Lower lobe of right lung (tissue), 2 donors: Measurements from ENCODE around the gene DEPP1. TPM values are rescaled to one million over a fixed set of nuclear protein-coding genes. Genes with fewer than 3 reads are reported as not detected.
A peak's percentile ranks its signal among the peaks of the same experiment; 100 is the strongest.

ENCODE experiments used
- ATAC-seq, 2 donors: fragments of 200-7000 bp; cut with Tn5 transposase; one replicate each; pipeline ENCODE4 v1.9.1; 2020 to 2022; ENCODE audit warnings: mild to moderate bottlenecking in 2 of 2, moderate library complexity in 2 of 2
- DNase-seq: peaks from one replicate; pipeline ENCODE4 v3.0.0-alpha.2; 2020
- H3K27ac ChIP-seq: fragments of 200-600 bp; one replicate; pipeline ENCODE4 v1.8.0; 2022
- H3K27me3 ChIP-seq: fragments of 200-600 bp; one replicate; pipeline ENCODE4 v1.8.0; 2022; ENCODE audit warnings: low read depth
- H3K36me3 ChIP-seq: fragments of 200-600 bp; one replicate; pipeline ENCODE4 v1.8.0; 2022; ENCODE audit warnings: mild to moderate bottlenecking
- H3K4me1 ChIP-seq: fragments of 200-600 bp; one replicate; pipeline ENCODE4 v1.8.0; 2022
- H3K4me3 ChIP-seq: fragments of 200-600 bp; one replicate; pipeline ENCODE4 v1.8.0; 2022; ENCODE audit warnings: mild to moderate bottlenecking
- H3K9me3 ChIP-seq: fragments of 200-600 bp; one replicate; pipeline ENCODE4 v1.8.0; 2022
- intact Hi-C: fragments of 100-400 bp; cut with DNase I; formaldehyde crosslinking; loops from one replicate; pipeline ENCODE4 v1.11.0; 2022
- total RNA-seq: library from RNA; stranded (reverse); fragmentation: NEBNext Ultra II Directional; extraction: Animal tissue kit (Norgen Biotek cat#: 25700); gene quantifications from one replicate; pipeline ENCODE4 v1.2.1, GENCODE V29; 2021
- TF ChIP-seq, protein P1 (sequence below): fragments of 200-600 bp; IDR thresholded peaks from one replicate; pipeline ENCODE4 v1.8.0; 2022; ENCODE audit warnings: antibody characterized with exemption, mild to moderate bottlenecking
- donor health status: DM: no; HTN: yes; CAD: no; lungs with severe emphysema.

DEPP1 gene
- total RNA-seq, 1 donor from 2014 or later: 108 TPM

DNA sequence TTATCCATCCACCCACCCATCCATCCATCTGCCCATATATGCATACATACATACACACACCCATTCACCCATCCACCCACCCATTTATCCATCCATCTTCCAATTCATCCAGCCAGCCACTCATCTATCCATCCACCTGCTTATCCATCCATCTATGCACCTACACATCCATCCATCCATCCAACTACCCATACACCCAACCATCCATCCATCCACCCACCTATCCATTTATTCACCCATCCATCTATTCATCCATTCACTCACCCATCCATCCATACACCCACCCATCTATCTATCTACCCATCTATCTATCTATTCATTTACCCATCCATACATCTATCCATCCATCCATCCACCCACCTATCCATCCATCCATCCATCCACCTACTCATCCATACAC is 50.1 kb downstream of the DEPP1 start:
- Histone ChIP-seq H3K4me3 (no peak overlapping the region), H3K9me3 (no peaks in the 10 kb centered on the region), H3K27ac (no peak overlapping the region), H3K27me3 (no peaks in the 10 kb centered on the region), H3K4me1 (peaks cover 5% of the 10 kb centered on the region), H3K36me3 (no peaks in the 10 kb centered on the region)
- intact Hi-C loops: no loop called here
- ATAC-seq (no peak), DNase-seq (no peak)
- TF ChIP-seq, protein P1, sequence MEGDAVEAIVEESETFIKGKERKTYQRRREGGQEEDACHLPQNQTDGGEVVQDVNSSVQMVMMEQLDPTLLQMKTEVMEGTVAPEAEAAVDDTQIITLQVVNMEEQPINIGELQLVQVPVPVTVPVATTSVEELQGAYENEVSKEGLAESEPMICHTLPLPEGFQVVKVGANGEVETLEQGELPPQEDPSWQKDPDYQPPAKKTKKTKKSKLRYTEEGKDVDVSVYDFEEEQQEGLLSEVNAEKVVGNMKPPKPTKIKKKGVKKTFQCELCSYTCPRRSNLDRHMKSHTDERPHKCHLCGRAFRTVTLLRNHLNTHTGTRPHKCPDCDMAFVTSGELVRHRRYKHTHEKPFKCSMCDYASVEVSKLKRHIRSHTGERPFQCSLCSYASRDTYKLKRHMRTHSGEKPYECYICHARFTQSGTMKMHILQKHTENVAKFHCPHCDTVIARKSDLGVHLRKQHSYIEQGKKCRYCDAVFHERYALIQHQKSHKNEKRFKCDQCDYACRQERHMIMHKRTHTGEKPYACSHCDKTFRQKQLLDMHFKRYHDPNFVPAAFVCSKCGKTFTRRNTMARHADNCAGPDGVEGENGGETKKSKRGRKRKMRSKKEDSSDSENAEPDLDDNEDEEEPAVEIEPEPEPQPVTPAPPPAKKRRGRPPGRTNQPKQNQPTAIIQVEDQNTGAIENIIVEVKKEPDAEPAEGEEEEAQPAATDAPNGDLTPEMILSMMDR: no peak

DNA sequence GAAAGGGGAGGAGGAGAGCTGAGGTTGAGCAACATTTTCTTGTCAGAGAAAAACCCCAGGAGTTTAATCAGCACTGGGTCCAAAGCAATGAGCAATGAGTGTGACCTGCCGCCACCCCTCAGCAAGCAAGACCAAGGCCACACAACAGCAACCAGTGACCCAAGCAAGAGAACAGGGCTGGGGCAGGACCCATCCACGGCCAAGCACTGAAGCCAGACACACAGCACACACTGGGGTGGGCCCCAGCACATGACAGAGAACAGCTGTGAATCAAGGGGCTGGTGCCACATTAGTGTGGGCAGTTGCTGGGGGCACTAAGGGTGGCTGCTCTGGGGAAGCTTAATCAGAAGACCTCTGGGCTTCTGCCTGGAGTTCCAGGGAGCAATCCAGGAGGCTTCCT is 51.3 kb downstream of the DEPP1 start:
- TF ChIP-seq, protein P1: no peak
- intact Hi-C loops: no loop called here
- peak in 1 of 2 donors; percentile 34 for ATAC-seq
- no peak overlapping the region for H3K27ac ChIP-seq
- no peaks in the 10 kb centered on the region for H3K9me3 ChIP-seq
- DNase-seq: no peak
- no peaks in the 10 kb centered on the region for H3K36me3 ChIP-seq
- no peak overlapping the region for H3K4me3 ChIP-seq
- no peaks in the 10 kb centered on the region for H3K27me3 ChIP-seq
- no peaks in the 10 kb centered on the region for H3K4me1 ChIP-seq

DNA sequence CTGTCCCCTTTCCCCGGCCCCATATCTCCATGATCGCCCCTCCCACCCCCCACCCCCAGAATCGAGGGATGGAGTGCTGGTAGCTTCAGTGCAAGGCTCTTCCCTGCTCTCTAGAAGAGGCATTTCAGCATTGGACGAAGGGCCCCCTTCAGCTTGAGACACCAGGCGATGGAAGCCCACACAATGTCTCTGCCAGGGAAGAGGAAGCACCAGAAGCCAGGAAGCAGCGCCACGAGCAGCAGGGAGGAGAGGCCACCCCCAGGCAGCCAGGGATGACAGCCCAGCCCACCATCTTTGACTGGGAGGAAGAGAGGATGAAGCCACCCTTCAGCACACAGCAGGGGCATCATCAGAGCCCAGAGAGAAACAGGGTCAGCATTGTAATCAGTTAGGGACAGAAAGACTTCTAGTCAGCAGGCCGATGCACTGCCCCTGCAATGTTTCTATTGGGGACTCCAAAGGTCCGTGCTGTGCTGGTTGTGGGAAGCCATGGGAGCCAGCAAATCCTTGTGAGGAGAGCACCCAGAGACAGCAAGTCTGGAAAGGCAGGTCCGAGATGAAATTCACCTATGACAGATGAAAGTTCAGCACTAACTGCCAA is 51.8 kb downstream of the DEPP1 start:
- intact Hi-C loops: no loop called here
- no peaks in the 10 kb centered on the region for H3K9me3 ChIP-seq
- H3K36me3 ChIP-seq: no peaks in the 10 kb centered on the region
- TF ChIP-seq, protein P1: no peak
- no peak overlapping the region for H3K27ac ChIP-seq
- DNase-seq (no peak), ATAC-seq (no peak)
- no peak overlapping the region for H3K4me3 ChIP-seq
- no peaks in the 10 kb centered on the region for H3K4me1 ChIP-seq
- H3K27me3 ChIP-seq: no peaks in the 10 kb centered on the region

Other genes starting within 250 kb of the DEPP1 start
- not detected for gene TMEM72, start 67.5 kb downstream of the DEPP1 start, total RNA-seq
- gene RASSF4, start 19.0 kb downstream of the DEPP1 start, total RNA-seq: 49.0 TPM
- gene ZNF22, start 22.1 kb upstream of the DEPP1 start, total RNA-seq: 22.1 TPM